MV-4-11 (cell line): ENCODE data around the gene CDK6.
"Not testable (repeated sequence)": the region's sequence is repeated elsewhere in the genome, so short reads cannot be mapped to it uniquely, and the experiment has no call there.

Source experiments
- DNase-seq: peaks from one replicate; lab custom pipeline; 2025; lab: John Stamatoyannopoulos, UW

CDK6 gene

GRCh38 chr7:92761391-92762097 lies 74.8 kb downstream of the CDK6 start:
- DNase-seq: no peak

GRCh38 chr7:92758796-92759431 lies 77.5 kb downstream of the CDK6 start:
- no peak for DNase-seq

GRCh38 chr7:92757311-92757910 lies 79.0 kb downstream of the CDK6 start:
- DNase-seq: peak; percentile 92

GRCh38 chr7:92755680-92756079 lies 80.7 kb downstream of the CDK6 start:
- DNase-seq: no peak

- DNase-seq: peak; percentile 95
These were observed 81.3 kb downstream of the CDK6 start for GRCh38 chr7:92754919-92755581.

- DNase-seq: no peak
These were observed 82.8 kb downstream of the CDK6 start for GRCh38 chr7:92753614-92754013.

GRCh38 chr7:92751902-92752901 lies 84.2 kb downstream of the CDK6 start:
- DNase-seq: peak; percentile 51

- DNase-seq: no peak
These were observed 85.4 kb downstream of the CDK6 start for GRCh38 chr7:92750946-92751345.

GRCh38 chr7:92750447-92750839 lies 85.9 kb downstream of the CDK6 start:
- no peak for DNase-seq

GRCh38 chr7:92749832-92750446 lies 86.4 kb downstream of the CDK6 start:
- no peak for DNase-seq

GRCh38 chr7:92749327-92749755 lies 87.0 kb downstream of the CDK6 start:
- no peak for DNase-seq

GRCh38 chr7:92748495-92748894 lies 87.9 kb downstream of the CDK6 start:
- peak; percentile 49 for DNase-seq

- DNase-seq: peak; percentile 30
These were observed 89.1 kb downstream of the CDK6 start for GRCh38 chr7:92747041-92747835.

- no peak for DNase-seq
These were observed 91.1 kb downstream of the CDK6 start for GRCh38 chr7:92745241-92745640.

GRCh38 chr7:92744180-92744579 lies 92.2 kb downstream of the CDK6 start:
- DNase-seq: not testable (repeated sequence)

- DNase-seq: no peak
These were observed 94.2 kb downstream of the CDK6 start for GRCh38 chr7:92742186-92742585.

GRCh38 chr7:92740700-92741126 lies 95.7 kb downstream of the CDK6 start:
- DNase-seq: no peak

- no peak for DNase-seq
These were observed 96.2 kb downstream of the CDK6 start for GRCh38 chr7:92740134-92740533.

GRCh38 chr7:92739091-92739490 lies 97.3 kb downstream of the CDK6 start:
- DNase-seq: no peak

- DNase-seq: no peak
These were observed 98.7 kb downstream of the CDK6 start for GRCh38 chr7:92737706-92738105.
